Karpas-422 (cell line): ENCODE measurements around the gene GALNT12. TPM values are rescaled to one million over a fixed set of nuclear protein-coding genes. Genes with fewer than 3 reads are reported as not detected.
A peak's percentile ranks its signal among the peaks of the same experiment; 100 is the strongest.

ENCODE experiments used
- DNase-seq: peaks from one replicate; pipeline ENCODE4 v3.0.0-alpha.2; 2015
- H2AFZ ChIP-seq: fragments of 200-600 bp; sonication (generic); 2 replicates; pipeline ENCODE4 v1.6.1; 2014; ENCODE audit warnings: antibody characterized with exemption, low read length, mixed read lengths
- H3K27ac ChIP-seq: fragments of 200-600 bp; sonication (generic); 2 replicates; pipeline ENCODE4 v1.5.1; 2014; ENCODE audit warnings: mild to moderate bottlenecking, low read length, moderate library complexity
- H3K27me3 ChIP-seq: fragments of 200-600 bp; sonication (generic); 2 replicates; pipeline ENCODE4 v1.6.1; 2014; ENCODE audit warnings: low read length, mixed read lengths
- H3K36me3 ChIP-seq: fragments of 200-600 bp; sonication (generic); 2 replicates; pipeline ENCODE4 v1.6.1; 2014; ENCODE audit warnings: low read length, mixed read lengths; ENCODE audit not compliant: insufficient read depth
- H3K4me1 ChIP-seq: fragments of 200-600 bp; sonication (generic); 2 replicates; pipeline ENCODE4 v1.6.1; 2014; ENCODE audit warnings: mild to moderate bottlenecking, low read length, mixed read lengths
- H3K4me2 ChIP-seq: fragments of 200-600 bp; sonication (generic); 2 replicates; pipeline ENCODE4 v1.6.1; 2014; ENCODE audit warnings: low read length, low read depth, mild to moderate bottlenecking; ENCODE audit not compliant: poor library complexity, severe bottlenecking
- H3K4me3 ChIP-seq: fragments of 200-600 bp; sonication (generic); 2 replicates; pipeline ENCODE4 v1.5.1; 2014; ENCODE audit warnings: mild to moderate bottlenecking, antibody characterized with exemption, low read length, mixed read lengths
- H3K79me2 ChIP-seq: fragments of 200-600 bp; sonication (generic); 2 replicates; pipeline ENCODE4 v1.6.1; 2014; ENCODE audit warnings: mild to moderate bottlenecking, low read length, mixed read lengths
- H3K9ac ChIP-seq: fragments of 200-600 bp; sonication (generic); 2 replicates; pipeline ENCODE4 v1.6.0; 2014; ENCODE audit warnings: low read length
- H3K9me2 ChIP-seq: fragments of 200-600 bp; sonication (generic), shearing (Covaris generic); replicated peaks from 2 replicates; pipeline ENCODE4 v1.6.0; 2014; ENCODE audit warnings: mild to moderate bottlenecking, low read length, moderate library complexity; ENCODE audit not compliant: insufficient read depth
- H3K9me3 ChIP-seq: fragments of 300-700, 200-600 bp; sonication (generic); 2 replicates; pipeline ENCODE4 v1.6.1; 2014; ENCODE audit warnings: low read length, mixed read lengths
- H4K20me1 ChIP-seq: fragments of 200-600 bp; sonication (generic); 2 replicates; pipeline ENCODE4 v1.6.1; 2014; ENCODE audit warnings: mild to moderate bottlenecking, antibody characterized with exemption, low read length, low read depth; ENCODE audit not compliant: insufficient read depth
- total RNA-seq: library from RNA; depleted of rRNA; stranded (reverse); fragments of >200 nt; shearing (Covaris generic); gene quantifications from 2 replicates; pipeline ENCODE4 v1.2.3, GENCODE V29; 2014; ENCODE audit warnings: low replicate concordance; rRNA removed

The GALNT12 gene, protein sequence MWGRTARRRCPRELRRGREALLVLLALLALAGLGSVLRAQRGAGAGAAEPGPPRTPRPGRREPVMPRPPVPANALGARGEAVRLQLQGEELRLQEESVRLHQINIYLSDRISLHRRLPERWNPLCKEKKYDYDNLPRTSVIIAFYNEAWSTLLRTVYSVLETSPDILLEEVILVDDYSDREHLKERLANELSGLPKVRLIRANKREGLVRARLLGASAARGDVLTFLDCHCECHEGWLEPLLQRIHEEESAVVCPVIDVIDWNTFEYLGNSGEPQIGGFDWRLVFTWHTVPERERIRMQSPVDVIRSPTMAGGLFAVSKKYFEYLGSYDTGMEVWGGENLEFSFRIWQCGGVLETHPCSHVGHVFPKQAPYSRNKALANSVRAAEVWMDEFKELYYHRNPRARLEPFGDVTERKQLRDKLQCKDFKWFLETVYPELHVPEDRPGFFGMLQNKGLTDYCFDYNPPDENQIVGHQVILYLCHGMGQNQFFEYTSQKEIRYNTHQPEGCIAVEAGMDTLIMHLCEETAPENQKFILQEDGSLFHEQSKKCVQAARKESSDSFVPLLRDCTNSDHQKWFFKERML
- total RNA-seq: 14.9 and 16.2 TPM in 2 replicates

DNA sequence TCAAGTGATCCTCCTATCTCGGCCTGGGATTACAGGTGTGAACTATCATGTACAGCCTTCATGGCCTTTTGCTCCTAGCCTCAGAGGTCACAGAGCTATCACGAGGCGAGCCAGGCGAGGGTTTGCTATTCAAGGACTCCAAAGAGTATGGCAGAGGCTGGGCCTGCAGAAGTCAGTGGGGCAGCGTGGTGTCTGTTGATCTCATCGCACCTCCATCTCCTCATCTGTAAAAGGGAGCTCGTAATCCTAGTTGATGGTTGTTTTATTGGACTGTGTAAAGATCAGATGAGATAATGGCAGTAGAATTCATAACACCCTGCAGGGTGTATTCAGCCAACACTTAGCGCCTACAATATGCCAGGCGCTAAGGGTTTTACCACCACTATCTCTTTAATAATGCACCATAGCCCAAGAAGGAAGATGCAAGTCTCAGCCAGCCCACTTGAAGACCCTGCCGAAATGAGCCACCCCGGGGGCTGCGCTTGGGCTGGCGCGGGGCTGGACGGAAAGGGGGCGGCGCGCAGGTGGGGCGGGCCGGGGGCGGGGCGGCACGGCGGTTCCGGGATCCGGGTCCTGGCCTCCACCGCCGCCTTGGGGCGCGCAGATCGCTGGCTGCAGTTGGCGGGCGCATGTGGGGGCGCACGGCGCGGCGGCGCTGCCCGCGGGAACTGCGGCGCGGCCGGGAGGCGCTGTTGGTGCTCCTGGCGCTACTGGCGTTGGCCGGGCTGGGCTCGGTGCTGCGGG is at the start of gene GALNT12:
Gene GALNT12, plus strand, starts transcription at position 601 of the 744 bp plus-strand sequence. Its CDS starts 29 bp downstream, at position 630.
- no peaks in the 10 kb centered on the region for H3K9me2 ChIP-seq
- no peak within 1 kb of the TSS for H3K27ac ChIP-seq
- peak within 1 kb of the TSS; percentile 83 for H3K4me3 ChIP-seq
- H3K9ac ChIP-seq: peak within 1 kb of the TSS; percentile 83
- peaks cover 28% of the 10 kb centered on the region for H3K4me1 ChIP-seq
- no peaks in the 10 kb centered on the region for H3K79me2 ChIP-seq
- peak within 1 kb of the TSS; percentile 94 for H2AFZ ChIP-seq
- peak within 1 kb of the TSS; percentile 81 for H3K4me2 ChIP-seq
- H3K27me3 ChIP-seq: no peaks in the 10 kb centered on the region
- no peaks in the 10 kb centered on the region for H3K9me3 ChIP-seq
- 0 out of 2 replicates have a peak, but pooled peaks cover 6% of the 10 kb centered on the region for H4K20me1 ChIP-seq
- no peaks in the 10 kb centered on the region for H3K36me3 ChIP-seq
- peak; percentile 85 for DNase-seq

GRCh38 chr9:98760231-98760630 is 47.2 kb upstream of the GALNT12 start:
- H3K27me3 ChIP-seq: no peaks in the 10 kb centered on the region
- H3K79me2 ChIP-seq: no peaks in the 10 kb centered on the region
- H3K36me3 ChIP-seq: peaks cover 17% of the 10 kb centered on the region; the same call in 1 of the 2 replicates
- H3K9ac ChIP-seq: no peak overlapping the region
- DNase-seq: no peak
- no peak overlapping the region for H2AFZ ChIP-seq
- peaks cover 9% of the 10 kb centered on the region for H3K4me1 ChIP-seq
- H3K9me2 ChIP-seq: no peaks in the 10 kb centered on the region
- no peaks in the 10 kb centered on the region for H3K9me3 ChIP-seq
- no peak overlapping the region for H3K4me3 ChIP-seq
- H3K27ac ChIP-seq: no peak overlapping the region
- H3K4me2 ChIP-seq: no peak overlapping the region
- H4K20me1 ChIP-seq: no peaks in the 10 kb centered on the region

GRCh38 chr9:98763986-98764745 is 43.3 kb upstream of the GALNT12 start:
- peaks cover 9% of the 10 kb centered on the region for H3K4me1 ChIP-seq

GRCh38 chr9:98765256-98765655 is 42.2 kb upstream of the GALNT12 start:
- H3K4me1 ChIP-seq: peaks cover 9% of the 10 kb centered on the region
- no peak overlapping the region for H3K4me2 ChIP-seq
- H3K36me3 ChIP-seq: 0 out of 2 replicates have a peak, but pooled peaks cover 3% of the 10 kb centered on the region
- H4K20me1 ChIP-seq: no peaks in the 10 kb centered on the region
- no peaks in the 10 kb centered on the region for H3K79me2 ChIP-seq
- H3K27me3 ChIP-seq: no peaks in the 10 kb centered on the region
- no peak overlapping the region for H3K27ac ChIP-seq
- H3K9me3 ChIP-seq: no peaks in the 10 kb centered on the region
- no peak for DNase-seq
- H2AFZ ChIP-seq: no peak overlapping the region
- H3K4me3 ChIP-seq: no peak overlapping the region
- H3K9me2 ChIP-seq: no peaks in the 10 kb centered on the region
- no peak overlapping the region for H3K9ac ChIP-seq

More at GRCh38 chr9:98763986-98764745, 43.3 kb upstream of the GALNT12 start:
- Histone ChIP-seq H3K4me3 (no peak overlapping the region), H3K4me2 (no peak overlapping the region), H2AFZ (no peak overlapping the region), H3K27ac (no peak overlapping the region), H3K79me2 (no peaks in the 10 kb centered on the region), H3K9me3 (no peaks in the 10 kb centered on the region), H4K20me1 (no peaks in the 10 kb centered on the region), H3K36me3 (peaks cover 7% of the 10 kb centered on the region; the same call in 1 of the 2 replicates), H3K9ac (no peak overlapping the region), H3K9me2 (no peaks in the 10 kb centered on the region), H3K27me3 (no peaks in the 10 kb centered on the region)
- DNase-seq: no peak

- peaks cover 9% of the 10 kb centered on the region for H3K4me1 ChIP-seq
- H3K9me2 ChIP-seq: no peaks in the 10 kb centered on the region
- no peaks in the 10 kb centered on the region for H4K20me1 ChIP-seq
- no peaks in the 10 kb centered on the region for H3K79me2 ChIP-seq
- H2AFZ ChIP-seq: no peak overlapping the region
- H3K9me3 ChIP-seq: no peaks in the 10 kb centered on the region
- no peaks in the 10 kb centered on the region for H3K27me3 ChIP-seq
- H3K4me2 ChIP-seq: no peak overlapping the region
- no peak overlapping the region for H3K9ac ChIP-seq
- DNase-seq: no peak
- no peak overlapping the region for H3K27ac ChIP-seq
- peaks cover 8% of the 10 kb centered on the region; the same call in 1 of the 2 replicates for H3K36me3 ChIP-seq
- no peak overlapping the region for H3K4me3 ChIP-seq
Measured at GRCh38 chr9:98766586-98766985, 40.9 kb upstream of the GALNT12 start.

DNA sequence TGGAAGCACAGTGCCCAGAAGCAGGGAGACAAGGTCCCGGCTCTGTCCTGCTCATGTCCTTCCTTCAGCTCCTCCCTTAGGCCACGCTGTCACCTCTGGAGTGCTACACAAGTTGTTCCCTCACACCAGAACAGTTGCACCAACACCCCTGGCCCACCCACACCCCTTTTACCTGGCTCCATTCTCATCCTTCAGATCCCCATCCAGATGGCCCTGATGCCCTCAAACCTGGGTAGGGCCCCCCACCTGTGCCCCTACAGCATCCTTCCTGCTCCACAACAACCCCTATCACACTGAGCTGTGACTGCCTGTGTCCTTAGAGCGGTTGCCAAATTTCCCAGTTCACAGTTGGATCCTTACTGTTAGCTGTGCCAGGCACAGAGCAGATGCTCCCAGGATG is 40.3 kb upstream of the GALNT12 start:
- Histone ChIP-seq H3K4me3 (no peak overlapping the region), H3K9me2 (no peaks in the 10 kb centered on the region), H3K79me2 (no peaks in the 10 kb centered on the region), H3K36me3 (peaks cover 7% of the 10 kb centered on the region; the same call in 1 of the 2 replicates), H2AFZ (no peak overlapping the region), H3K9ac (no peak overlapping the region), H3K4me2 (no peak overlapping the region), H3K27ac (no peak overlapping the region), H3K27me3 (no peaks in the 10 kb centered on the region), H3K4me1 (peaks cover 9% of the 10 kb centered on the region), H3K9me3 (no peaks in the 10 kb centered on the region), H4K20me1 (no peaks in the 10 kb centered on the region)
- no peak for DNase-seq

DNA sequence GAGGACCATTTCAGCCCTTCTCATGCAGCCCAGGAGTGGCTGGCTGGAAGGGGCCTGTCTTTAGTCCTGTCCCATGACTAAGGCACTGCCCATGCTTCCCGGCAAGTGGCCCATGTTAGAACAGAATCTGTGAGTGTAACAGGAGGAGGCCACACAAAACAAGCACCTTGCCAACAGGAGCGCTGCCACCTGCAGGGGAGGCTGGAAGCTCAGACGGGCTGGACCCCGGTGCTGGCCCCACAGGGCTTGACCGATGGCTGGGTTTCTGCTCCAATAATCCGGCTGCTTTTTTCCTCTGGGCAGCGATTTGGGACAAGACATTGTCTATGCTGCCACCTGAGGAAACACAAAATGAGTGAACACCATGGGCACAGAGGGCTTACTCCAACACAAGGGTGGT is 39.6 kb upstream of the GALNT12 start:
- no peaks in the 10 kb centered on the region for H3K27me3 ChIP-seq
- H3K9ac ChIP-seq: no peak overlapping the region
- no peaks in the 10 kb centered on the region for H3K9me2 ChIP-seq
- H3K9me3 ChIP-seq: no peaks in the 10 kb centered on the region
- H3K4me2 ChIP-seq: no peak overlapping the region
- H3K36me3 ChIP-seq: peaks cover 8% of the 10 kb centered on the region
- no peak overlapping the region for H2AFZ ChIP-seq
- H3K27ac ChIP-seq: no peak overlapping the region
- no peaks in the 10 kb centered on the region for H4K20me1 ChIP-seq
- H3K4me3 ChIP-seq: no peak overlapping the region
- DNase-seq: no peak
- no peaks in the 10 kb centered on the region for H3K79me2 ChIP-seq
- peaks cover 9% of the 10 kb centered on the region for H3K4me1 ChIP-seq
